ENCODE measurements around the gene SCRN1.

SCRN1 gene

GRCh38 chr7:29920491-29920890 is 69.1 kb downstream of the SCRN1 start:
- FAIRE-seq (no peak), DNase-seq (ENCODE audit: insufficient read length, low spot score) (no peak)
- TF ChIP-seq POLR2A (IDR thresholded peaks at IDR 0.05; ENCODE audit: low read depth, low read length): no peak

DNA sequence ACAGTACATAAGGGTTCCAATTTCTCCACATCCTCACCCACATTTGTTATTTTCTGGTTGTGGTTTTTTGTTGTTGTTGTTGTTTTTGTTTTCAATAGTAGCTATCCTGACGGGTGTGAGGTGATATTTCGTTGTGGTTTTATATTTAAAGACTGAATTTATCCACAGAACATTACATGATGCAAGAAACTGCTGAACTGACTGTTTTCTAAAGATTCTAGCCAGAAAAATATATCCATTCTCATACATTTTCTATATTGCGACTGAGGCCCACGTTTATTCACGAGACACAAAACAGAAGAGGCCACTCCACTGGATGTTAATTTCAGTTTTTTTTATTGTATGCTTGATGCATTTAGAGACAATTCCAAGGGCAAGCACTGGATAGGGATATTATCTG is 69.8 kb downstream of the SCRN1 start:
- DNase-seq (ENCODE audit: insufficient read length, low spot score) (no peak), FAIRE-seq (no peak)
- TF ChIP-seq POLR2A (IDR thresholded peaks at IDR 0.05; ENCODE audit: low read depth, low read length): no peak

DNA sequence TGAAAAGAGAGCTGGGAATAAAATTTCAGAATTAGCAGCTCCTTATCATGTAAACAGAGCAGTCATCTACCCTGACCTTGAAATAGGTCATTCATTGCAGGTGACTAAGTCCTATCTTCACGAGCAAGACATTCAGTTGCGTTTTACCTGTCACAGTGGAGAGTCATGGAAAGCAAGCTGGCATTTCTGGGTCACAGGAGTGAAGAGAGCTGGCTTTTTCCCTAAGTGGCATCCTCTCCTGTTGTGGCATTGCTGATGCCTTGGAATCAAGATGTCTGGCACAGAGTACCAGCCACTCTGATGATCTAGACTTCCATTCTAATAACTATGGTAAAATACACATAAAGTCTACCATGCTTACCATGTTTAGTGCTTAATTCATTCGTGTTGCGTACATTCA is 70.8 kb downstream of the SCRN1 start:
- no peak for TF ChIP-seq POLR2A (IDR thresholded peaks at IDR 0.05; ENCODE audit: low read depth, low read length)
- DNase-seq (ENCODE audit: insufficient read length, low spot score) (no peak), FAIRE-seq (no peak)

DNA sequence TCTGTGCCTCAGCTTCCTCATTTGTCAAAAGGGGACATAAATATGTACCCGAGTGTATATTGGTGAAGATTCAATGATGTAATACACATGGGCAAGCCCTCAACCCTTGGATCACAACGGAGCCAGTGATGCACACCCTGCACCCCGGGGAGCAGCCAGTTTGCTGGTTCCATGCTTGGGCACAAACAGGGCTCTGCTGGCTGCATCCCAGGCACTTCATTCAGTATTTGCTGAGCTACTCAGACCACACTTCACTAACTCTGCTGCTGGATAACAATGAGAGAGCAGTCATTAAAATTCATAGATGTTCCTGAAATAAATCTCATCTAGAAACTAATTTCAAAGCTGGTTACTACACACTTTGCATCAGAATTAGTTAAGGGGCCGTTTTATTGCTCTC is 72.0 kb downstream of the SCRN1 start:
- DNase-seq (ENCODE audit: insufficient read length, low spot score) (no peak), FAIRE-seq (no peak)
- TF ChIP-seq POLR2A (IDR thresholded peaks at IDR 0.05; ENCODE audit: low read depth, low read length): no peak

GRCh38 chr7:29915481-29916215 is 74.0 kb downstream of the SCRN1 start:
- TF ChIP-seq POLR2A (IDR thresholded peaks at IDR 0.05; ENCODE audit: low read depth, low read length): no peak
- FAIRE-seq (no peak), DNase-seq (ENCODE audit: insufficient read length, low spot score) (no peak)

- no peak for TF ChIP-seq POLR2A (IDR thresholded peaks at IDR 0.05; ENCODE audit: low read depth, low read length)
- no peak for FAIRE-seq
- DNase-seq (ENCODE audit: insufficient read length, low spot score): no peak
Observed at GRCh38 chr7:29914180-29914579, 75.4 kb downstream of the SCRN1 start.

DNA sequence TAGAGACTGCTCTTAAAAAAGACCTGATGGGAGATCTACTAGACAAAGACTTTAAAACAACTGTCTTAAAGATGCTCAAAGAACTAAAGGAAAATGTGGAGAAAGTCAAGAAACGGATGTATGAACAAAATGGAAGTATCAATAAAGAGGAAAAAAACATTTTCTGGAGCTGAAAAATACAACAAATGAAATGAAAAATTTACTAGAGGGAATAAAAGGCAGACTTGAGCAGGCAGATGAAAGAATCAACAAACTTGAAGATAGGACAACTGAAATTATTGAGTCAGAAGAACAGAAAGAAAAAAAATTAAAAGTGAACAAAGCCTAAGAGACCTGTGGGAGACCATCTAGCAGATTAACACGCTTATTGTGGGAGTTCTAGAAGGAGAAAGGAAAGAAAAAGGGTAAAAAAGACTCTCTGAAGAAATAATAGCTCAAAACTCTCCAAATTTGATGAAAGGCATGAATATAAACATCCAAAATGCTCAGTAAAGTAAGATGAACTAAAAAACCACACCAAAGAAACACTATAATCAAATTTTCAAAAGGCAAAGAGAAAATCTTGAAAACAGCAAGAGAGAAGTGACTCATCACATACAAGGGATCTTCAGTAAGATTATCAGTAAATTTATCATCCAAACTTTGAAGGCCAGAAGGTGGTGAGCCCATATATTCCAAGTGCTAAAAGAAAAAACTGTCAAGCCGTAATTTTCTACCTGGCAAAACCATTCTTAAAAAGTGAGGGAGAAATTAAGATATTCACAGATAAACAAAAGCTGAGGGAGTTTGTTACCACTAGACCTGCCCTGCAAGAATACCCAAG is 83.2 kb downstream of the SCRN1 start:
- FAIRE-seq: no peak
- TF ChIP-seq POLR2A (IDR thresholded peaks at IDR 0.05; ENCODE audit: low read depth, low read length): no peak

GRCh38 chr7:29900745-29901144 is 88.9 kb downstream of the SCRN1 start:
- no peak for FAIRE-seq
- no peak for DNase-seq (ENCODE audit: insufficient read length, low spot score)
- TF ChIP-seq POLR2A (IDR thresholded peaks at IDR 0.05; ENCODE audit: low read depth, low read length): no peak

More for the DNA sequence above, 83.2 kb downstream of the SCRN1 start:
- DNase-seq (ENCODE audit: insufficient read length, low spot score): no peak

DNA sequence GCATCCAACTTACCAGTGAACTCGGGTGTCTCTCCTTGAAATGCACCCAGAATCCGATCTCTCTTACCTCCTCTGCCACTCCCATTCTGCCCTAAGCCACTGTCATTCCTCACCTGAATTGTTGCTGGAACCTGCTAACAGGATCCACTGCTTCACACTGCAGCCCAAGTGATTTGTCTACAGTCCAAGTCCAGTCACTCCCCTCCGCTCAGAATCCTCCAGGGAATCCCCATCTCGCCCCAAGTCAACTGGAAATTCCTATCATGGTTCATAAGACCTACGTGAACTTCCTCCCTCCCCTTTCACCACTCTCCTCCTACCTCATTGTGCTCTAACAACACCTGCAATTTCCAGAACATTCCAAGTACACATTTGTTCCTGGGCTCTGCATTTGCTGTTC is 91.3 kb downstream of the SCRN1 start:
- FAIRE-seq: no peak
- no peak for DNase-seq (ENCODE audit: insufficient read length, low spot score)
- no peak for TF ChIP-seq POLR2A (IDR thresholded peaks at IDR 0.05; ENCODE audit: low read depth, low read length)

DNA sequence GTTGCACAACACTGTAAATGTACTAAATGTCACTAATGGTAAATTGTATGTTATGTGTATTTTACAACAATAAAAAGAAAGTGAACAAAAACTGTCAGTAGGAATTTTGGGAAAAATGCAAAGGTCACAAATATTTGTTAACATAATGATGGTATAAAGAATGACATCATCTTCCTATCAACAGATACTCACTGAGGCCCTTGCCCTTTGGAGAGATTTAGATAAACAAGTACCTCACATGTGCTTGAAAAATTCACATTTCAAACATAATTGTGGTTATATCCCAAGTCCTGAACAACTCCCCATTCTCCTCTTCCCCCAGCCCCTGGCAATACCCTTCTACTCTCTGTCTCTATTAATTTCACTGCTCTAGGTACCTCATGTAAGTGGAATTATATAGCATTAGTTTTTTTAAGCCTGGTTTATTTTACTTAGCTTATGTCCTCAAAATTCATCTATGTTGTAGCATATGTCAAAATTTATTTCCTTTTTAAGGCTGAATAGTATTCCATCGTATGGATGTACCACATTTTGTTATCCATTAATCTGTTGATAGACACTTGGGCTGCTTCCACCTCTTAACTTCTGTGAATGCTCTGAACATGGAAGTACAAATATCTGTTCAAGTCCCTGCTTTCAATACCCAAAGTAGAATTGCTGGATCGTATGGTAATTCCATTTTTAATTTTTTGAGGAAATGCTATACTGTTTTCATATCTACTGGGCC is 92.8 kb downstream of the SCRN1 start:
- DNase-seq (ENCODE audit: insufficient read length, low spot score) (no peak), FAIRE-seq (no peak)
- no peak for TF ChIP-seq POLR2A (IDR thresholded peaks at IDR 0.05; ENCODE audit: low read depth, low read length)

- DNase-seq (ENCODE audit: insufficient read length, low spot score): no peak
- no peak for TF ChIP-seq POLR2A (IDR thresholded peaks at IDR 0.05; ENCODE audit: low read depth, low read length)
- no peak for FAIRE-seq
Observed at GRCh38 chr7:29895559-29895958, 94.0 kb downstream of the SCRN1 start.

GRCh38 chr7:29894256-29894655 is 95.3 kb downstream of the SCRN1 start:
- DNase-seq (ENCODE audit: insufficient read length, low spot score) (no peak), FAIRE-seq (no peak)
- no peak for TF ChIP-seq POLR2A (IDR thresholded peaks at IDR 0.05; ENCODE audit: low read depth, low read length)

GRCh38 chr7:29893351-29893965 is 96.1 kb downstream of the SCRN1 start:
- no peak for FAIRE-seq
- TF ChIP-seq POLR2A (IDR thresholded peaks at IDR 0.05; ENCODE audit: low read depth, low read length): no peak
- DNase-seq (ENCODE audit: insufficient read length, low spot score): no peak

GRCh38 chr7:29892231-29892630 is 97.4 kb downstream of the SCRN1 start:
- DNase-seq (ENCODE audit: insufficient read length, low spot score): no peak
- TF ChIP-seq POLR2A (IDR thresholded peaks at IDR 0.05; ENCODE audit: low read depth, low read length): no peak
- no peak for FAIRE-seq
